Panc1 (cell line): ENCODE measurements around the gene TOB1. TPM values are rescaled to one million over a fixed set of nuclear protein-coding genes. Genes with fewer than 3 reads are reported as not detected.

Experiments used
- ATAC-seq: fragments of 200-7000 bp; cut with Tn5 transposase; 2 replicates; pipeline ENCODE4 v1.9.1; 2020; ENCODE audit warnings: mild to moderate bottlenecking, moderate library complexity
- BruUV-seq: library from RNA; stranded (reverse); fragments of 400-500 nt; replicated peaks from 2 replicates; lab custom pipeline; 2021; lab: Mats Ljungman, UMichigan
- CTCF ChIA-PET: fragments of 300-600 bp; sonication (Branson Sonifier 250); formaldehyde crosslinking; loops from one replicate; lab custom pipeline; 2022; ENCODE audit warnings: antibody characterized with exemption; lab: Charles Lee
- POLR2A ChIA-PET: fragments of 300-600 bp; sonication (Branson Sonifier 250); formaldehyde crosslinking; loops from one replicate; lab custom pipeline; 2022; ENCODE audit warnings: antibody characterized with exemption; lab: Charles Lee
- DNase-seq: peaks from one replicate; pipeline ENCODE4 v3.0.0-alpha.2; 2010; ENCODE audit warnings: low read depth, low spot score
- H3K27ac ChIP-seq: 2 replicates; pipeline ENCODE4 v1.5.1; 2011; ENCODE audit warnings: mild to moderate bottlenecking, low read length, inconsistent platforms
- H3K27me3 ChIP-seq: fragments of 200-500 bp; sonication (Bioruptor generic); 2 replicates; pipeline ENCODE4 v1.6.0; 2014; ENCODE audit warnings: low read length, inconsistent platforms; ENCODE audit not compliant: control insufficient read depth, insufficient read depth
- H3K36me3 ChIP-seq: fragments of 200-500 bp; sonication (Bioruptor generic); 2 replicates; pipeline ENCODE4 v1.5.1; 2014; ENCODE audit warnings: inconsistent platforms, mild to moderate bottlenecking, low read length, moderate library complexity; ENCODE audit not compliant: control insufficient read depth, insufficient read depth
- H3K4me1 ChIP-seq: 2 replicates; pipeline ENCODE4 v1.5.1; 2011; ENCODE audit warnings: inconsistent platforms, mild to moderate bottlenecking, low read length, moderate library complexity; ENCODE audit not compliant: control insufficient read depth, insufficient read depth
- H3K4me3 ChIP-seq, 2 experiments: 2 replicates each; pipeline ENCODE4 v1.5.1; 2011 to 2012; ENCODE audit warnings: low read depth in 2 of 2, low read length in 2 of 2, mild to moderate bottlenecking in 2 of 2, inconsistent platforms in 1 of 2, moderate library complexity in 1 of 2
- H3K9me3 ChIP-seq: fragments of 200-500 bp; sonication (Bioruptor generic); 2 replicates; pipeline ENCODE4 v1.5.1; 2014; ENCODE audit warnings: low read depth, mild to moderate bottlenecking, inconsistent platforms, low read length, moderate library complexity; ENCODE audit not compliant: control insufficient read depth, insufficient read depth
- POLR2AphosphoS5 ChIP-seq: IDR thresholded peaks from 2 replicates; pipeline ENCODE4 v1.6.1; 2012; ENCODE audit warnings: mild to moderate bottlenecking, low read depth, low read length, moderate library complexity
- SIN3A ChIP-seq: IDR thresholded peaks from 2 replicates; pipeline ENCODE4 v1.6.1; 2012; ENCODE audit warnings: low read depth, mild to moderate bottlenecking, low read length, moderate library complexity, borderline replicate concordance; ENCODE audit not compliant: insufficient read depth
- TCF7L2 ChIP-seq: IDR thresholded peaks from 2 replicates; pipeline ENCODE4 v1.6.1; 2011; ENCODE audit warnings: mild to moderate bottlenecking, low read depth, low read length, inconsistent platforms
- in situ Hi-C: cut with HindIII; loops from 2 replicates; pipeline ENCODE4 v1.10.0; 2016; ENCODE audit warnings: low sequenced_read_pairs, low pct_unique_long_range_greater_than_20kb
- intact Hi-C: fragments of 100-400 bp; cut with micrococcal nuclease; formaldehyde crosslinking; loops from one replicate; pipeline ENCODE4 v1.10.0; 2022; ENCODE audit not compliant: unreplicated experiment
- total RNA-seq: library from RNA; stranded (reverse); gene quantifications from one replicate; pipeline ENCODE4 v1.2.1, GENCODE V29; 2021; ENCODE audit not compliant: unreplicated experiment
- TF ChIP-seq, protein P1 (sequence below): fragments of 450-650 bp; IDR thresholded peaks from 2 replicates; pipeline ENCODE4 v1.5.1; 2017; ENCODE audit warnings: mild to moderate bottlenecking
- TF ChIP-seq, protein P2 (sequence below), 2 experiments: IDR thresholded peaks; 2 replicates each; pipeline ENCODE4 v1.6.1; 2011 to 2012; ENCODE audit warnings: low read depth in 2 of 2, control low read depth in 1 of 2, low read length in 1 of 2, mild to moderate bottlenecking in 1 of 2, moderate library complexity in 1 of 2; ENCODE audit not compliant: insufficient read depth in 1 of 2

Gene TOB1
- total RNA-seq, 1 experiment from 2014 or later, result 117 TPM

DNA sequence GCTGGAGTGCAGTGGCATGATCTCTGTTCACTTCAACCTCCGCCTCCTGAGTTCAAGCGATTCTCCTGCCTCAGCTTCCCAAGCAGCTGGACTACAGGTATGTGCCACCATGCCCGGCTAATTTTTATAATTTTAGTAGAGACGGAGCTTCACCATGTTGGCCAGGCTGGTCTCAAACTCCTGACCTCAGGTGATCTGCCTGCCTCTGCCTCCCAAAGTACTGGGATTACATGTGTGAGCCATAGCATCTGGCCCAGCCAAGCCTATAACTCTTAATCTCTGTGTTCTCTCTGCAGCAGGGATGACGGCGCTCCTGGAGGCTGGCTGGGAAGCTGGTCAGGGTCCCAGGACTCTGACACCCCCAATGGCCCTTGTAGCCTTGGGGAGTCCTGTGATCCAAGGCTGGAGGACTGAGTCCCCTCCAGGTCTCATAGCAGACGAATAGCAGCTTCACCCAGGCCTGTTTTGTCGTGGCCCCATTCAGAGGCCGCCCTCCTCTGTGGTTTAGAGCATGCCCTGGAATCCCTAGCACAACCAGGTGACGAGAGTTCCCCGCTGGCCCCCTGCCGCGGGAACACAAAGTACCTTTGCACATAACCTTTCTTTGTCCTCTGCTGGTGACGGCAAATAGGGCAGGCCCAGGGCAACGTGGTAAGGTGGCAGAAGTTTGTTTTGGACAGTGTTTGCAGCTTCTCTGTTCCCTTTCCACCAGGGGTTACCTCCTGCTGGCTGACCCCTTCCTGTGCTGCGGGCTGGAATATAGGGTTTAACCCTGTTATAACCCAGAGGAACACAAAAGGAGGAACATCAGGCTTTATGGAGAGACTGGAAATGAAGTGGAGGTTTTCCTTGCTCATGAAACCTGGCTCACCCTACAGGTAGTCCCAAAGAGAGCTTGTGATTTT, 43.0 kb upstream of the TOB1 start:
- no peak overlapping the region for H3K4me3 ChIP-seq
- TF ChIP-seq TCF7L2, result no peak; the same call in 1 of the 2 replicates
- TF ChIP-seq SIN3A, result no peak
- TF ChIP-seq, protein P1, sequence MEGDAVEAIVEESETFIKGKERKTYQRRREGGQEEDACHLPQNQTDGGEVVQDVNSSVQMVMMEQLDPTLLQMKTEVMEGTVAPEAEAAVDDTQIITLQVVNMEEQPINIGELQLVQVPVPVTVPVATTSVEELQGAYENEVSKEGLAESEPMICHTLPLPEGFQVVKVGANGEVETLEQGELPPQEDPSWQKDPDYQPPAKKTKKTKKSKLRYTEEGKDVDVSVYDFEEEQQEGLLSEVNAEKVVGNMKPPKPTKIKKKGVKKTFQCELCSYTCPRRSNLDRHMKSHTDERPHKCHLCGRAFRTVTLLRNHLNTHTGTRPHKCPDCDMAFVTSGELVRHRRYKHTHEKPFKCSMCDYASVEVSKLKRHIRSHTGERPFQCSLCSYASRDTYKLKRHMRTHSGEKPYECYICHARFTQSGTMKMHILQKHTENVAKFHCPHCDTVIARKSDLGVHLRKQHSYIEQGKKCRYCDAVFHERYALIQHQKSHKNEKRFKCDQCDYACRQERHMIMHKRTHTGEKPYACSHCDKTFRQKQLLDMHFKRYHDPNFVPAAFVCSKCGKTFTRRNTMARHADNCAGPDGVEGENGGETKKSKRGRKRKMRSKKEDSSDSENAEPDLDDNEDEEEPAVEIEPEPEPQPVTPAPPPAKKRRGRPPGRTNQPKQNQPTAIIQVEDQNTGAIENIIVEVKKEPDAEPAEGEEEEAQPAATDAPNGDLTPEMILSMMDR, result no peak
- no peak for TF ChIP-seq POLR2AphosphoS5
- TF ChIP-seq, protein P2, sequence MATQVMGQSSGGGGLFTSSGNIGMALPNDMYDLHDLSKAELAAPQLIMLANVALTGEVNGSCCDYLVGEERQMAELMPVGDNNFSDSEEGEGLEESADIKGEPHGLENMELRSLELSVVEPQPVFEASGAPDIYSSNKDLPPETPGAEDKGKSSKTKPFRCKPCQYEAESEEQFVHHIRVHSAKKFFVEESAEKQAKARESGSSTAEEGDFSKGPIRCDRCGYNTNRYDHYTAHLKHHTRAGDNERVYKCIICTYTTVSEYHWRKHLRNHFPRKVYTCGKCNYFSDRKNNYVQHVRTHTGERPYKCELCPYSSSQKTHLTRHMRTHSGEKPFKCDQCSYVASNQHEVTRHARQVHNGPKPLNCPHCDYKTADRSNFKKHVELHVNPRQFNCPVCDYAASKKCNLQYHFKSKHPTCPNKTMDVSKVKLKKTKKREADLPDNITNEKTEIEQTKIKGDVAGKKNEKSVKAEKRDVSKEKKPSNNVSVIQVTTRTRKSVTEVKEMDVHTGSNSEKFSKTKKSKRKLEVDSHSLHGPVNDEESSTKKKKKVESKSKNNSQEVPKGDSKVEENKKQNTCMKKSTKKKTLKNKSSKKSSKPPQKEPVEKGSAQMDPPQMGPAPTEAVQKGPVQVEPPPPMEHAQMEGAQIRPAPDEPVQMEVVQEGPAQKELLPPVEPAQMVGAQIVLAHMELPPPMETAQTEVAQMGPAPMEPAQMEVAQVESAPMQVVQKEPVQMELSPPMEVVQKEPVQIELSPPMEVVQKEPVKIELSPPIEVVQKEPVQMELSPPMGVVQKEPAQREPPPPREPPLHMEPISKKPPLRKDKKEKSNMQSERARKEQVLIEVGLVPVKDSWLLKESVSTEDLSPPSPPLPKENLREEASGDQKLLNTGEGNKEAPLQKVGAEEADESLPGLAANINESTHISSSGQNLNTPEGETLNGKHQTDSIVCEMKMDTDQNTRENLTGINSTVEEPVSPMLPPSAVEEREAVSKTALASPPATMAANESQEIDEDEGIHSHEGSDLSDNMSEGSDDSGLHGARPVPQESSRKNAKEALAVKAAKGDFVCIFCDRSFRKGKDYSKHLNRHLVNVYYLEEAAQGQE (IDR thresholded peaks at IDR 0.05; ENCODE audit: insufficient read depth in 1 of 2, low read depth in 2 of 2, low read length in 1 of 2), result no peak
- H3K4me1 ChIP-seq, result peaks cover 34% of the 10 kb centered on the region
- no peaks in the 10 kb centered on the region for H3K36me3 ChIP-seq
- BruUV-seq, result no TSS peak
- H3K27me3 ChIP-seq, result no peaks in the 10 kb centered on the region
- DNase-seq (no peak), ATAC-seq (peak; percentile 45)
- CTCF ChIA-PET, result no interaction called here
- in situ Hi-C loops, result no loop called here
- intact Hi-C loops, result no loop called here
- H3K27ac ChIP-seq, result peak overlapping the region; percentile 78
- POLR2A ChIA-PET, result interaction anchor here (1.2 kb wide), 1 partner anchor 43 kb away, joined by 15 read pairs; the partner anchor contains the start of gene TOB1
- no peaks in the 10 kb centered on the region for H3K9me3 ChIP-seq

DNA sequence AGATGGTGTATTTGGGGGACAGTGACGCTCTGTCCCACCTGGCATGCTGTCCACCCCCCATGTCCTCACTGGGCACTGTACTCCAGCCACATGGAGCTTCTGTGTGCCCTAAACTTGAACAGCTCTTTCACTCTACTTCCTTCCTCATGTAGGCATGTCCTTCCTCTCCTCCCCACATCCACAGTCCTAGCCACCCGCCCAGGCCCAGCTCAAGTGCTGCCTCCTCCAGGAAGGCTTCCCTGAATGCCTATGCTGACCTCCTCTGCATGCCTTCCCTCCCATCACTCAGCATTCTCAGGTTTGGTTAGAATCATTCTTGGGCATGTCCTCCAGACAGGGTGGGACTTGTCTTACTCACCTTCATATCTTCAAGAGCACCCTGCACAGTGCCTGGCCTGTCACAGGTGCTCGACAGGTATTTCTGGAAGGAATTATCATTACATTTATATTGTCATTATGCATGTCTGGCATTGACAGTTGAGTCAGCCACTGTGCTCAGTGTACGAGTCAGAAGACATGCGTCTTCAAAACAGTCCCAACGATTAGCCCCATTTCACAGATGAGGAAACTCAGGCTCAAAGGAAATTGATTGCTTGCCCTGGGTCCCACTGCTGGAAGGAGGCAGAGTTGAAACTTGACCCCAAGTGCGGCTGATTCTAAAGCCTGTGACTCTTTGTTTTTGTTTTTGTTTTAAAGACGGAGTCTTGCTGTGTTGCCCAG, 42.1 kb upstream of the TOB1 start:
- no peaks in the 10 kb centered on the region for H3K36me3 ChIP-seq
- peak overlapping the region; percentile 78 for H3K27ac ChIP-seq
- H3K27me3 ChIP-seq, result no peaks in the 10 kb centered on the region
- no peak overlapping the region for H3K4me3 ChIP-seq
- CTCF ChIA-PET, result no interaction called here
- BruUV-seq, result no TSS peak
- in situ Hi-C loops (no loop called here), intact Hi-C loops (no loop called here)
- no peaks in the 10 kb centered on the region for H3K9me3 ChIP-seq
- DNase-seq (no peak), ATAC-seq (no peak)
- H3K4me1 ChIP-seq, result peaks cover 42% of the 10 kb centered on the region
- TF ChIP-seq POLR2AphosphoS5 (no peak), SIN3A (no peak), TCF7L2 (no peak)
- TF ChIP-seq, protein P2 (IDR thresholded peaks at IDR 0.05; ENCODE audit: insufficient read depth in 1 of 2, low read depth in 2 of 2, low read length in 1 of 2), result no peak
- TF ChIP-seq, protein P1, result no peak
- POLR2A ChIA-PET, result interaction anchor here (0.6 kb wide), 2 partner anchors 24 to 42 kb away, joined by 3 to 10 read pairs; partner anchors contain the start of gene TOB1
